RWPE2 (cell line): Measurements from ENCODE around the gene LIMA1.
"Not testable (repeated sequence)": the region's sequence is repeated elsewhere in the genome, so short reads cannot be mapped to it uniquely, and the experiment has no call there.

Source experiments
- ATAC-seq: fragments of 200-7000 bp; cut with Tn5 transposase; 3 replicates; pipeline ENCODE4 v1.9.1; 2021; ENCODE audit warnings: low read depth
- DNase-seq: peaks from one replicate; pipeline ENCODE4 v3.0.0-alpha.2; 2020; ENCODE audit warnings: low spot score
- H3K27ac ChIP-seq: fragments of 450-650 bp; 2 replicates; pipeline ENCODE4 v1.5.1; 2017; ENCODE audit warnings: mild to moderate bottlenecking; ENCODE audit not compliant: poor library complexity, severe bottlenecking
- H3K27me3 ChIP-seq: fragments of 250-450 bp; sonication (Bioruptor Pico); 2 replicates; pipeline ENCODE4 v1.5.1; 2021; ENCODE audit warnings: mild to moderate bottlenecking, moderate library complexity; ENCODE audit not compliant: insufficient read depth, poor library complexity, severe bottlenecking
- H3K36me3 ChIP-seq: fragments of 250-450 bp; sonication (Bioruptor Pico); 2 replicates; pipeline ENCODE4 v1.5.1; 2020; ENCODE audit warnings: low read depth, mild to moderate bottlenecking, moderate library complexity
- H3K4me1 ChIP-seq: fragments of 250-450 bp; sonication (Bioruptor Pico); 2 replicates; pipeline ENCODE4 v1.5.1; 2021; ENCODE audit warnings: mild to moderate bottlenecking, moderate library complexity; ENCODE audit not compliant: insufficient read depth, poor library complexity, severe bottlenecking
- H3K4me3 ChIP-seq: fragments of 250-450 bp; sonication (Bioruptor Pico); 2 replicates; pipeline ENCODE4 v1.5.1; 2021; ENCODE audit warnings: mild to moderate bottlenecking, moderate library complexity; ENCODE audit not compliant: severe bottlenecking
- H3K9me3 ChIP-seq: fragments of 250-450 bp; sonication (Bioruptor Pico); 2 replicates; pipeline ENCODE4 v1.5.1; 2021; ENCODE audit warnings: mild to moderate bottlenecking, moderate library complexity; ENCODE audit not compliant: severe bottlenecking
- TF ChIP-seq, protein P1 (sequence below): fragments of 450-650 bp; IDR thresholded peaks from one replicate; pipeline ENCODE4 v1.5.1; 2017; ENCODE audit warnings: mild to moderate bottlenecking, moderate library complexity; ENCODE audit not compliant: poor library complexity, severe bottlenecking

The LIMA1 gene

GRCh38 chr12:50322206-50322605 is 38.9 kb upstream of the LIMA1 start:
- no peak for DNase-seq
- Histone ChIP-seq H3K9me3 (no peaks in the 10 kb centered on the region), H3K27ac (no peak overlapping the region), H3K36me3 (no peaks in the 10 kb centered on the region), H3K27me3 (no peaks in the 10 kb centered on the region), H3K4me3 (no peak overlapping the region), H3K4me1 (peaks cover 17% of the 10 kb centered on the region)
- peak; percentile 45; the same call in 2 of the 3 replicates for ATAC-seq
- TF ChIP-seq, protein P1, sequence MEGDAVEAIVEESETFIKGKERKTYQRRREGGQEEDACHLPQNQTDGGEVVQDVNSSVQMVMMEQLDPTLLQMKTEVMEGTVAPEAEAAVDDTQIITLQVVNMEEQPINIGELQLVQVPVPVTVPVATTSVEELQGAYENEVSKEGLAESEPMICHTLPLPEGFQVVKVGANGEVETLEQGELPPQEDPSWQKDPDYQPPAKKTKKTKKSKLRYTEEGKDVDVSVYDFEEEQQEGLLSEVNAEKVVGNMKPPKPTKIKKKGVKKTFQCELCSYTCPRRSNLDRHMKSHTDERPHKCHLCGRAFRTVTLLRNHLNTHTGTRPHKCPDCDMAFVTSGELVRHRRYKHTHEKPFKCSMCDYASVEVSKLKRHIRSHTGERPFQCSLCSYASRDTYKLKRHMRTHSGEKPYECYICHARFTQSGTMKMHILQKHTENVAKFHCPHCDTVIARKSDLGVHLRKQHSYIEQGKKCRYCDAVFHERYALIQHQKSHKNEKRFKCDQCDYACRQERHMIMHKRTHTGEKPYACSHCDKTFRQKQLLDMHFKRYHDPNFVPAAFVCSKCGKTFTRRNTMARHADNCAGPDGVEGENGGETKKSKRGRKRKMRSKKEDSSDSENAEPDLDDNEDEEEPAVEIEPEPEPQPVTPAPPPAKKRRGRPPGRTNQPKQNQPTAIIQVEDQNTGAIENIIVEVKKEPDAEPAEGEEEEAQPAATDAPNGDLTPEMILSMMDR: no peak

GRCh38 chr12:50317203-50317602 is 33.9 kb upstream of the LIMA1 start:
- no peak overlapping the region for H3K27ac ChIP-seq

DNA sequence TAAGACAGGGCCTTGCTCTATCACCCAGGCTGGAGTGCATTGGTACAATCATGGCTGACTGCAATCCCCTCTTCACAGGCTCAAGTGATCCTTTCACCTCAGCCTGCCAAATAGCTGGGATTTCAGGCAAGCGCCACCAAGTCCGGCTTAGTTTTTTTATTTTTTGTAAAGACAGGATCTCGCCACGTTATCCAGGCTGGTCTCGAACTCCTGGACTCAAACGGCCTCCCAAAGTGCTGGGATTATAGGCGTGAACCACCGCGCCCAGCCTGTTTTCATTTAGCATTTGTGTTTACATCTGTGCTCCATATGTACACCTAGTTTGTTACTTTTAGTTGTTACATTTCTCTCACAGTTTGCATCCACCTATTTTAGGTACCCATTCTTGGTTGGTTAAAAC is 32.5 kb upstream of the LIMA1 start:
- Histone ChIP-seq H3K27ac (no peak overlapping the region), H3K4me3 (no peak overlapping the region), H3K9me3 (no peaks in the 10 kb centered on the region), H3K36me3 (no peaks in the 10 kb centered on the region), H3K4me1 (peaks cover 14% of the 10 kb centered on the region), H3K27me3 (no peaks in the 10 kb centered on the region)
- DNase-seq: no peak
- TF ChIP-seq, protein P1: no peak
- ATAC-seq: no peak

More at GRCh38 chr12:50317203-50317602, 33.9 kb upstream of the LIMA1 start:
- no peak overlapping the region for H3K4me3 ChIP-seq
- ATAC-seq (no peak), DNase-seq (no peak)
- no peaks in the 10 kb centered on the region for H3K27me3 ChIP-seq
- no peaks in the 10 kb centered on the region for H3K36me3 ChIP-seq
- TF ChIP-seq, protein P1: peak; percentile 42
- no peaks in the 10 kb centered on the region for H3K9me3 ChIP-seq
- peaks cover 11% of the 10 kb centered on the region for H3K4me1 ChIP-seq

DNA sequence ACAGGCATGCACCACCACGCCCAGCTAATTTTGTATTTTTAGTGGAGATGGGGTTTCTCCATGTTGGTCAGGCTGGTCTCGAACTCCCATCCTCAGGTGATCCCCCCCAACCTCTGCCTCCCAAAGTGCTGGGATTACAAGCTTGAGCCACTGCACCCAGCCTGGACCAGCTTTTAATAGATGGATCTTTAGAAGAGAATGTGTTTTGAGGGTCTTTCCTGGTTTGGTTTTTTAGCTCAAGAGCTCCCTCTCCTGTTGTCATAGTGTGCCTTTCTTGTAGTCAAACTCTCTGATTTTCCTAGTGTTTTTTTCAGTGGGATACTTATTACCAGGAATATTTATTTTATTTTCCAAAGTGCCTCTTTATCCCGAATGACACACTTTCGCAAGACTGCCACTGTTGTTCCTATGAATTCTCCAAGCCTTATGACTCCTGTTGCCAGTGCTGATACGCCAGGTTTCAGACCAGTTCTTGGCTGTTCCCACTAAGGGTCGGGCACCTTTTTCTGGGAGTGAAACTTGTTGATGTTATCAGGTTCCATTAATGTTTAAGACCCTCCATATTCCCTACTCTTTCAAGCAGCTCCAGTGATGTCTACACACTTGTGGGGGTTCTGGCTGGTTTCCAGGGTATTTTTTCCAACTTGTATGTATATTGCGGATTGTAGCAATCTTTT is 31.5 kb upstream of the LIMA1 start:
- H3K4me1 ChIP-seq: peaks cover 14% of the 10 kb centered on the region
- no peaks in the 10 kb centered on the region for H3K9me3 ChIP-seq
- no peak overlapping the region for H3K4me3 ChIP-seq
- TF ChIP-seq, protein P1: peak; percentile 77
- H3K36me3 ChIP-seq: no peaks in the 10 kb centered on the region
- ATAC-seq: no peak; the same call in 2 of the 3 replicates
- no peaks in the 10 kb centered on the region for H3K27me3 ChIP-seq
- no peak overlapping the region for H3K27ac ChIP-seq
- DNase-seq: no peak

GRCh38 chr12:50313971-50314370 is 30.7 kb upstream of the LIMA1 start:
- not testable (repeated sequence) for ATAC-seq, H3K27me3 ChIP-seq, DNase-seq, H3K9me3 ChIP-seq, H3K36me3 ChIP-seq, H3K4me3 ChIP-seq
- Histone ChIP-seq H3K4me1 (peaks cover 14% of the 10 kb centered on the region), H3K27ac (peak overlapping the region; percentile 2)
